Fibroblast of lung (primary cell): ENCODE results near the gene CAMK1G.

Experiments
- EZH2 ChIP-seq: IDR thresholded peaks from 2 replicates; pipeline ENCODE4 v1.5.1; 2012; ENCODE audit warnings: low read length, control low read depth, mild to moderate bottlenecking; ENCODE audit errors: missing control alignments
- TF ChIP-seq, protein P1 (sequence below), 2 donors: IDR thresholded peaks in 1 of 2; conservative IDR thresholded peaks in 1 of 2; 1 replicate in 1 of 2; 2 replicates in 1 of 2; pipeline ENCODE4 v1.5.1; 2011 to 2012; ENCODE audit warnings: low read length in 2 of 2, control low read depth in 1 of 2, inconsistent platforms in 1 of 2, low read depth in 1 of 2, mild to moderate bottlenecking in 1 of 2

DNA sequence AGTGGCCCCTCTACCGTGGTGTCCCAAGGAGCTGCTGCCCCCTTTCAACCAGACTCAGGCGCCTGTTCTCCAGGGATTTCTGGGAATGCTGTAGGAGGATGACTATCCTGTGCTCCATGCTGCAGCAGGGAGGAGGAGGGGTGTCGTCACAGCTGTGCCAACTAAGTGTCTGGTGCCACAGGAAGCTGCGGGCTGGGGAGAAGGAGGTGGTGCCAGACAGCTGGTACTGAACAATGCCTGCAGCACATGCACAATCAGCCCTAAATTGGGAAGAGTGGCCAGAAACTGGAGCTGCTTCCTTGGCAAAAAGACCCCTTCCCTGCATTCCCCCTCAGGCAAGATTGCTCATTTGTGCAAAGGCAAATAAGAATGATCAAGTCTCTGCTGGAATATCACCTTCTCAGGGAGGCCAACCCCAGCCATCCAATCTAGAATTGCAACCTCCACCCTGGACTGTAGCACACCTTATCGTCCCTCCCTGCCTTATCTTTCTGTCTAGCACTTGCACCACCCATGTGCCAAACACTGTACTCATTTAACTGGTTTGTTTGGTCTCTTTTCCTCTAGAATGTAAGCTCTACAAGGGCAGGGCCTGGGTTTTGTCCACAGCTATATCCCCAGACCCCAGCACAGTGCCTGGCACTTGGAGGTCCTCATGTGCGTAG lies 35.4 kb downstream of the CAMK1G start:
- TF ChIP-seq, protein P1, sequence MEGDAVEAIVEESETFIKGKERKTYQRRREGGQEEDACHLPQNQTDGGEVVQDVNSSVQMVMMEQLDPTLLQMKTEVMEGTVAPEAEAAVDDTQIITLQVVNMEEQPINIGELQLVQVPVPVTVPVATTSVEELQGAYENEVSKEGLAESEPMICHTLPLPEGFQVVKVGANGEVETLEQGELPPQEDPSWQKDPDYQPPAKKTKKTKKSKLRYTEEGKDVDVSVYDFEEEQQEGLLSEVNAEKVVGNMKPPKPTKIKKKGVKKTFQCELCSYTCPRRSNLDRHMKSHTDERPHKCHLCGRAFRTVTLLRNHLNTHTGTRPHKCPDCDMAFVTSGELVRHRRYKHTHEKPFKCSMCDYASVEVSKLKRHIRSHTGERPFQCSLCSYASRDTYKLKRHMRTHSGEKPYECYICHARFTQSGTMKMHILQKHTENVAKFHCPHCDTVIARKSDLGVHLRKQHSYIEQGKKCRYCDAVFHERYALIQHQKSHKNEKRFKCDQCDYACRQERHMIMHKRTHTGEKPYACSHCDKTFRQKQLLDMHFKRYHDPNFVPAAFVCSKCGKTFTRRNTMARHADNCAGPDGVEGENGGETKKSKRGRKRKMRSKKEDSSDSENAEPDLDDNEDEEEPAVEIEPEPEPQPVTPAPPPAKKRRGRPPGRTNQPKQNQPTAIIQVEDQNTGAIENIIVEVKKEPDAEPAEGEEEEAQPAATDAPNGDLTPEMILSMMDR (conservative IDR thresholded peaks at IDR 0.05 in 1 of 2, IDR thresholded peaks at IDR 0.05 in 1 of 2; ENCODE audit: low read depth in 1 of 2, low read length in 2 of 2): no peak
- no peak for TF ChIP-seq EZH2
